ENCODE results near the gene DIO2. TPM values are rescaled to one million over a fixed set of nuclear protein-coding genes. Genes with fewer than 3 reads are reported as not detected.

Gene DIO2
- 2.8 TPM for polyA plus RNA-seq (2013, experiment 1 of 2)
- polyA plus RNA-seq (2013, experiment 2 of 2): 2.9 TPM

DNA sequence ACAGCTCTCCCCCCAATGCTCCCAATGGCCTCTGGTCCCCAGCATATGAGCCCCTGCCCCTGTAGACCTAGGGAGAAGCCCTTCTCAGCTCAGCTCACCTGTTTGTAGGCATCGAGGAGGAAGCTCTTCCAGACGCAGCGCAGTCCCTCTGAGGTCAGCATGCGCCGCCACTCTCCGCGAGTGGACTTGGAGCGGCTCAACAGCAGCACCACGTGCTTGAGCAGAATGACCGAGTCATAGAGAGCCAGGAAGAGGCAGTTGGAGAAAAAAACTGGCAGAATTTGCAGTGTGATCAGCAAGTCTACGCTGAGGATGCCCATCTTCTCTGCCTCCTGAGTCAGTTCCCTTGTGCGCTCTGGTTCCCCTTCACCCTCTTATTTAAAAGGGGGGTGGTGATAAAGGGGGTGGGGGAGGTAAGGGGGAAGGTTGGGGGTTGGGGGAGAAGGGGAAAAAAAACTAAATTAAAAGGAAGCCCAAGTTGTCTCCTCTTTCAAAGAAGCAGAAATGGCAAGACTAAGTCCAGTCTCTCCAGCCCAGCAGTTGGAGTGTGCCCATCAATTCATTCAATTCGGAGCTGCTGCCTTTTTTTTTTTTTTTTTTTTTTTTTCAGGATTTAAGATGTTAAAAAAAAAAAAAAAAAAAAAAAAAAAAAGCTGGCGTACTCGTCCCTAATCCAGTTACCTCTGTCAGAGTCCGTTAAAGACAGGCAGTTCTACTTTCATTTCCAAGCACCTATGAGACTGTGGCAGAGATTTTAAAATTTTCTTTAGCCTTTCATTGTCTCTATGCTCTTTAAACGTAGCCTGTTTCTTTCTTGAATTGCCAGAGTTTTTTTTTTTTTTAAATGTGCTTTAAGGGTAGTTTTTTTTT lies at the start of gene DIO2:
TSS of gene DIO2 (minus strand) at position 352 of the 870 bp plus-strand sequence. CDS start at position 320, 32 bp downstream.
- Histone ChIP-seq H3K4me1 (ENCODE audit: control insufficient read depth, insufficient read depth, low read length, poor library complexity, severe bottlenecking) (peaks cover 15% of the 10 kb centered on the region), H3K36me3 (ENCODE audit: control insufficient read depth, insufficient read depth, low read length) (no peaks in the 10 kb centered on the region), H3K27ac (ENCODE audit: low read depth, low read length, severe bottlenecking) (no peak within 1 kb of the TSS), H3K4me3 (ENCODE audit: extremely low read depth, insufficient read depth, low read length, poor library complexity, severe bottlenecking) (no peak within 1 kb of the TSS), H3K9me3 (ENCODE audit: control insufficient read depth, low read length) (no peaks in the 10 kb centered on the region)
- 91 to 93% methylated on average over 6 to 10 of the region's 17 CpGs for WGBS, 2 experiments (ENCODE audit: insufficient coverage in 2 of 2)

DNA sequence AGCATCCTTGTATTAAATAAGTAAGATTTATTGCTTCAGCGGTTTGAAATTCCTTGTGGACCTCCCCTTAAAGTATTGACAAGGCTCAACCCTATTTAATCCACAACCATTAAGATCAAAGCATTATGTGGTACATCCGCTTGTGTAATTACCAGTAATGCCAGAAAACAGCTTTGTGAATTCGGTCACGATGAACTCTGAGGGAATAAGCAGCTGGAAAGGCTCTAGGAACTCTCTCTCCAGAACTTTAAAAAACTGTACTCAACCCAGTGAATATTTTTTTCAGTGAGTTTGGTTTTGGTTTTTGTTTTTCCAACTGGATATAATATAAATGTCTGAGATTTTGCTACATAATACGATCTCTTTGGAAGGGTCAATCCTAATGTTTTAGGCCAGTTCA lies 49.3 kb upstream of the DIO2 start:
- WGBS, 2 experiments (ENCODE audit: insufficient coverage in 2 of 2): 87 to 95% methylated on average over 1 to 3 of the region's 5 CpGs
- H3K9me3 ChIP-seq (ENCODE audit: control insufficient read depth, low read length): no peaks in the 10 kb centered on the region
- no peaks in the 10 kb centered on the region for H3K4me1 ChIP-seq (ENCODE audit: control insufficient read depth, insufficient read depth, low read length, poor library complexity, severe bottlenecking)
- H3K4me3 ChIP-seq (ENCODE audit: extremely low read depth, insufficient read depth, low read length, poor library complexity, severe bottlenecking): no peak overlapping the region
- H3K36me3 ChIP-seq (ENCODE audit: control insufficient read depth, insufficient read depth, low read length): no peaks in the 10 kb centered on the region
- H3K27ac ChIP-seq (ENCODE audit: low read depth, low read length, severe bottlenecking): no peak overlapping the region

- WGBS, 2 experiments (ENCODE audit: insufficient coverage in 2 of 2): no CpG with 5 or more reads among the region's 2 CpGs
- H3K36me3 ChIP-seq (ENCODE audit: control insufficient read depth, insufficient read depth, low read length): no peaks in the 10 kb centered on the region
- no peaks in the 10 kb centered on the region for H3K4me1 ChIP-seq (ENCODE audit: control insufficient read depth, insufficient read depth, low read length, poor library complexity, severe bottlenecking)
- H3K4me3 ChIP-seq (ENCODE audit: extremely low read depth, insufficient read depth, low read length, poor library complexity, severe bottlenecking): no peak overlapping the region
- H3K27ac ChIP-seq (ENCODE audit: low read depth, low read length, severe bottlenecking): no peak overlapping the region
- peaks cover 17% of the 10 kb centered on the region for H3K9me3 ChIP-seq (ENCODE audit: control insufficient read depth, low read length)
Observed at GRCh38 chr14:80239631-80240030, 28.3 kb upstream of the DIO2 start.

DNA sequence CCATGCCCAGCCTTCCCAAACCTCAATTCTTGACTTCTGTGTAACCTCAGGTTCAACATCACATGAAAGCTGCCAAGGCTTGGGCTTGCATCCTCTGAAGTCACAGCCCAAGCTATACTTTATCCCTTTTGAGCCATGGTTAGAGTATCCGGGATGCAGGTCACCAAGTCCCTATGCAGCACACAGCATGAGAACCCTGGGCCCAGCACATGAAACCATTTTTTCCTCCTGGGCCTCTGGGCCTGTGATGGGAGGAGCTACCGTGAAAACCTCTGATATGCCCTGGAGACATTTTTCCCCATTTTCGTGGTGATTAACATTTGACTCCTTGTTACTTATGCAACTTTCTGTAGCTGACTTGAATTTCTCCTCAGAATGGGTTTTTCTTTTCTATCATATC lies 25.8 kb upstream of the DIO2 start:
- Histone ChIP-seq H3K27ac (ENCODE audit: low read depth, low read length, severe bottlenecking) (no peak overlapping the region), H3K4me3 (ENCODE audit: extremely low read depth, insufficient read depth, low read length, poor library complexity, severe bottlenecking) (no peak overlapping the region), H3K4me1 (ENCODE audit: control insufficient read depth, insufficient read depth, low read length, poor library complexity, severe bottlenecking) (no peaks in the 10 kb centered on the region), H3K9me3 (ENCODE audit: control insufficient read depth, low read length) (peaks cover 17% of the 10 kb centered on the region), H3K36me3 (ENCODE audit: control insufficient read depth, insufficient read depth, low read length) (no peaks in the 10 kb centered on the region)
- WGBS, 2 experiments (ENCODE audit: insufficient coverage in 2 of 2): 82 to 84% methylated on average over 3 of the region's 3 CpGs

GRCh38 chr14:80233470-80234089 lies 22.3 kb upstream of the DIO2 start:
- H3K36me3 ChIP-seq (ENCODE audit: control insufficient read depth, insufficient read depth, low read length): no peaks in the 10 kb centered on the region
- no peak overlapping the region for H3K4me3 ChIP-seq (ENCODE audit: extremely low read depth, insufficient read depth, low read length, poor library complexity, severe bottlenecking)
- WGBS, 2 experiments (ENCODE audit: insufficient coverage in 2 of 2): 71 to 100% methylated on average over 1 of the region's 2 CpGs
- H3K27ac ChIP-seq (ENCODE audit: low read depth, low read length, severe bottlenecking): no peak overlapping the region
- peaks cover 17% of the 10 kb centered on the region for H3K9me3 ChIP-seq (ENCODE audit: control insufficient read depth, low read length)
- H3K4me1 ChIP-seq (ENCODE audit: control insufficient read depth, insufficient read depth, low read length, poor library complexity, severe bottlenecking): no peaks in the 10 kb centered on the region

DNA sequence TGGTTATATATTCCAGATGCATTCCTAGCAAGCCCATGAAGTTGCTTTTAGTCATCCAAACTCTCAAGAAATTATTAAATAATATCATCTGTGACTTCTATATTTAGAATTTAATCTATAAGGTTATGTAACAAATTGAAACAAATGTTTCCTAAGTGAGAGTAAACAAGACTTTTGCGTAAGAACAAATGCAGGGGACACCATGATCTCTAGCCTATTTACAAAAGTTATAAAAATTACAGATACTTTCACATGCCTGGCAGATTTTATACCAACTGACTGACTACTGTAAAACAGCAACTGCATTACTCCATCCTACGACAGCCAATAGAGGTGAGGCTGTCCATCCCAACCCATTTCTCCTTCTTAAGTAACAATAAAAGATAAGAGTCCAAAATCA lies 20.4 kb upstream of the DIO2 start:
- Histone ChIP-seq H3K4me1 (ENCODE audit: control insufficient read depth, insufficient read depth, low read length, poor library complexity, severe bottlenecking) (no peaks in the 10 kb centered on the region), H3K27ac (ENCODE audit: low read depth, low read length, severe bottlenecking) (no peak overlapping the region), H3K36me3 (ENCODE audit: control insufficient read depth, insufficient read depth, low read length) (no peaks in the 10 kb centered on the region), H3K9me3 (ENCODE audit: control insufficient read depth, low read length) (peaks cover 7% of the 10 kb centered on the region), H3K4me3 (ENCODE audit: extremely low read depth, insufficient read depth, low read length, poor library complexity, severe bottlenecking) (no peak overlapping the region)
- 80% methylated on average over 1 of the region's 2 CpGs; no CpG with 5 or more reads in 1 of the 2 experiments for WGBS, 2 experiments (ENCODE audit: insufficient coverage in 2 of 2)

DNA sequence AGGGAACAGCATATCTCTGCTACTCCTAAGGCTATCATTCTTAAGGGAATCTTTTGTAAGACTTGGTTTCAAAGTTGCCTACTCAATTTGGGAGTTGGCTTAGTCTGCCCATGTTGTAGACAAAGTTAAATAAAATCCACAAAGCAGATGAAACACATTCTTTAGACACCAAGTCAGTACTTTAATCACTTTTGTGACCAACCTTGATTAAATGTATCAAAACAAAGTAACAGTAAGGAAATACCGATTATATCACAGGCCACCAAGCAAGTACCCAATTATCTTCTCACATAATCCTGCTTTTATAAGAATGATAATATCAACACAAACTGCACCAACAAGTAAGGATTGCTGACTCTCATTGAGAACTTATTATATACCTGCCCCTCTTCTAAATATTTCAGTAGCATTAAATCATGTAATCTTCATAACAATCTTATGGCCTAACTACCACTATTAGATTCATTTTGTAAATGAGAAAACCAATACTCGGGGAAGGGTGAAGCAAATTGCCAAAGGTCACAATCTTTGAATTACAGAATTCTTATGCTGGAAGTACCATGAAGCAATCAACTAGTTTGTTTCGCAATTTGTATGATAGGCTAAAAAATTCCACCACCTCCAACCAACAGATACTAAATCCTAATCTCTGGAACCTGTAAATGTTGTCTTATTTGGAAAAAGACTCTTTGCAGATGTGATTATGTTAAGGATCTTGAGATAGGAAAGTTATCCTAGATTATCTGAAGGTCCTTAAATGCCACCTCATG lies 12.6 kb upstream of the DIO2 start:
- Histone ChIP-seq H3K27ac (ENCODE audit: low read depth, low read length, severe bottlenecking) (no peak overlapping the region), H3K36me3 (ENCODE audit: control insufficient read depth, insufficient read depth, low read length) (no peaks in the 10 kb centered on the region), H3K9me3 (ENCODE audit: control insufficient read depth, low read length) (no peaks in the 10 kb centered on the region), H3K4me1 (ENCODE audit: control insufficient read depth, insufficient read depth, low read length, poor library complexity, severe bottlenecking) (no peaks in the 10 kb centered on the region), H3K4me3 (ENCODE audit: extremely low read depth, insufficient read depth, low read length, poor library complexity, severe bottlenecking) (no peak overlapping the region)
- no CpG with 5 or more reads among the region's 3 CpGs for WGBS, 2 experiments (ENCODE audit: insufficient coverage in 2 of 2)

- no CpG with 5 or more reads among the region's 3 CpGs for WGBS, 2 experiments (ENCODE audit: insufficient coverage in 2 of 2)
- peaks cover 14% of the 10 kb centered on the region for H3K4me1 ChIP-seq (ENCODE audit: control insufficient read depth, insufficient read depth, low read length, poor library complexity, severe bottlenecking)
- H3K27ac ChIP-seq (ENCODE audit: low read depth, low read length, severe bottlenecking): no peak overlapping the region
- no peaks in the 10 kb centered on the region for H3K9me3 ChIP-seq (ENCODE audit: control insufficient read depth, low read length)
- H3K36me3 ChIP-seq (ENCODE audit: control insufficient read depth, insufficient read depth, low read length): no peaks in the 10 kb centered on the region
- no peak overlapping the region for H3K4me3 ChIP-seq (ENCODE audit: extremely low read depth, insufficient read depth, low read length, poor library complexity, severe bottlenecking)
Observed at GRCh38 chr14:80216818-80217217, 5.5 kb upstream of the DIO2 start.

DNA sequence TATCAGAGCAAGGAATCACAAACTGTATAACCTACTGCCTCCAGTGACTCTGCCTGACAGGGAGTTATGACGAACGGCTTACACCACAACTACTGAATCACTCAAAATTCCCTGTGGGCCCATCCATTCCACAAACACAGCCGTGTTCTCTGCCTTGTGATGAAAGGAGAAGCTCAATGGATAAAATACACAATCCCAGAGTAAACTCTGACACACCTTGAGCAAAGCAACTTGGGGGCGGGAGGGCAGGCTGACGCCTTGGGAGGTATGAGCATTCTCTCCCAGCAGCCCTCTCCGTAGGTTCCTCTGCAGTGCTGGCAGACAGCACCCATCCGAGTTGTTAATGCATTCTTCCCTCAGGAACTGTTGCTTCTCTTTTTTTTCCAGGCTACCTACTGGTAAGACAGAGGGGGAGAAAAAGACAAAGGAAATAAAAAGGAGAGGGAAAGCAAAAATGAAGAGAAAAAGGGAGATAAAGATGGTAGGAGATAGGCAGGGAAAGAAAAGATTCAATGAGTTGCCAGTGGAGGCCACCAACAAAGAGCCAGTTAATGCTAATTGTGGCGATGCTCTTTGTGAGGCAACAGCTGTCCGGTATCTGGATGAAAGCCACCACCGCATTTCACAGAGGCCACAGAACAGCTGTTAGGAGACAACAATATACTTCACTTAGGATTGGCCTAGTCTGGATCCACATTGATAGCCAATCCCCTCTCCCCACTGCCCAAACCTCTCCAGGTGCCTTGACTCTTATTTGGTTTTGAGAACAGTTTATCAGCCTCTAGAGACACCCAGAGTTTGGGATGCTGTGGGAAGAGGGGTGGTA lies 4.7 kb upstream of the DIO2 start:
- Histone ChIP-seq H3K4me3 (ENCODE audit: extremely low read depth, insufficient read depth, low read length, poor library complexity, severe bottlenecking) (no peak overlapping the region), H3K4me1 (ENCODE audit: control insufficient read depth, insufficient read depth, low read length, poor library complexity, severe bottlenecking) (peaks cover 15% of the 10 kb centered on the region), H3K27ac (ENCODE audit: low read depth, low read length, severe bottlenecking) (no peak overlapping the region), H3K9me3 (ENCODE audit: control insufficient read depth, low read length) (no peaks in the 10 kb centered on the region), H3K36me3 (ENCODE audit: control insufficient read depth, insufficient read depth, low read length) (no peaks in the 10 kb centered on the region)
- WGBS, 2 experiments (ENCODE audit: insufficient coverage in 2 of 2): 81 to 96% methylated on average over 7 of the region's 10 CpGs

DNA sequence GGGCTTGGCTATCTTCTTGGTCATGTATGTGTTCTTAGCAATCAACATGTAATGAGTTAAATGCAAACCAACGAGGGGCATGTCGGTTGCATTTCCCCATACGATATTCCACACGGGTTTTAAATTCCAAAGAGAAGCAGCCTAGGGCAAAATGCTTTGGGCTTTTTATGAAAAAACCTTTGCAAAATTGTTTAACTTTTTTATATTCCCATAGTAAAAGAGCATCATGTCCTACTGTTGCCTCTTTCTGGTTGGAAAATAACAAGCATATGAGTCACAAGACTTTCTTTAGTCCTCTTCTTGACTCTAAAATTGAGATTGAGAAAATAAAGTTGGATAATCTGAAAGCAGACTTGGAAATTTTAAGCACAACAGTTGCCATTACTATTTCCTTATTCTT lies 3.8 kb upstream of the DIO2 start:
- H3K36me3 ChIP-seq (ENCODE audit: control insufficient read depth, insufficient read depth, low read length): no peaks in the 10 kb centered on the region
- no peaks in the 10 kb centered on the region for H3K9me3 ChIP-seq (ENCODE audit: control insufficient read depth, low read length)
- 92 to 96% methylated on average over 4 of the region's 4 CpGs for WGBS, 2 experiments (ENCODE audit: insufficient coverage in 2 of 2)
- no peak overlapping the region for H3K27ac ChIP-seq (ENCODE audit: low read depth, low read length, severe bottlenecking)
- H3K4me1 ChIP-seq (ENCODE audit: control insufficient read depth, insufficient read depth, low read length, poor library complexity, severe bottlenecking): peaks cover 15% of the 10 kb centered on the region
- no peak overlapping the region for H3K4me3 ChIP-seq (ENCODE audit: extremely low read depth, insufficient read depth, low read length, poor library complexity, severe bottlenecking)

All from mesodermal cell (in vitro differentiated cells).